ENCODE results near the gene KLHL1. TPM values are rescaled to one million over a fixed set of nuclear protein-coding genes. Genes with fewer than 3 reads are reported as not detected.

Gene KLHL1
- total and polyA plus RNA-seq, 2 of the 13 experiments (the other 11 are each of a cell fraction or from before 2014, with no cell fraction given), result 0.01 TPM; not detected in 1

DNA sequence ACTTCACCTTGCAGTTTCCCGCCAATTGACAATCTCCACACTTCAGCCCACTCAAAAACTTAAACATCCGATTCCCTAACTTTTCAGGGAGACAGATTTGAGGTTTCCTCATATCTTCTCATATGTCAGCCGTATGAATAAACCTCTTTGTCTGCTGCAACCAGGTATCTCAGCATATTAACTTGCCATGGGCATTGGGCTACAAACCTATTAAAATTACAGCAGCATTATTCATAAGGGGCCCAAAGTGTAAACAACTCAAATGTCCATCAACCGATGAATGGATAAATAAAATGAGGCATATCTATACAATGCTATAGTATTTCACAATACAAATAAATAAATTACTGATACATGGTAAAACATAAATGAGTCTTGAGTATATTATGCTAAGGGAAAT, 180.0 kb downstream of the KLHL1 start:
- no peak for DNase-seq (ENCODE audit: low spot score)
- Histone ChIP-seq H3K4me1 (ENCODE audit: insufficient read depth, low read length) (no peaks in the 10 kb centered on the region), H3K27ac (ENCODE audit: extremely low read length, insufficient read depth, low read length) (no peak overlapping the region), H3K9me3 (ENCODE audit: low read length) (no peaks in the 10 kb centered on the region), H3K4me3 (replicated peaks in 1 of 3; ENCODE audit: insufficient read depth in 1 of 3, low read depth in 2 of 3, low read length in 3 of 3) (no peak overlapping the region), H4K20me1 (ENCODE audit: insufficient read depth, low read length) (no peaks in the 10 kb centered on the region), H3K9ac (ENCODE audit: insufficient read depth, low read depth, low read length) (no peak overlapping the region), H2AFZ (ENCODE audit: low read length) (no peak overlapping the region), H3K27me3 (ENCODE audit: control insufficient read depth in 1 of 2, insufficient read depth in 2 of 2, low read length in 2 of 2) (no peaks in the 10 kb centered on the region), H3K36me3 (replicated peaks in 1 of 2; ENCODE audit: control insufficient read depth in 1 of 2, insufficient read depth in 2 of 2, low read length in 2 of 2) (no peaks in the 10 kb centered on the region), H3K4me2 (ENCODE audit: low read depth, low read length) (no peak overlapping the region), H3K79me2 (ENCODE audit: insufficient read depth, low read length) (no peaks in the 10 kb centered on the region)
- no peak for ATAC-seq
- in situ Hi-C loops (cut with HindIII; ENCODE audit: extremely low pct_ligation_motif_present, low pct_unique_long_range_greater_than_20kb) (no loop called here), intact Hi-C loops (cut with micrococcal nuclease; ENCODE audit: unreplicated experiment) (no loop called here)
- 0% methylated on average over 4 of the region's 4 CpGs for WGBS (ENCODE audit: low lambda C conversion rate)
- FAIRE-seq, result no peak
- CTCF ChIA-PET (ENCODE audit: low intra/inter-chr PET ratio, low total read pairs), result no interaction called here
- TF ChIP-seq PPARG (CRISPR knock-in tag; conservative IDR thresholded peaks at IDR 0.05) (no peak), RAD21 (CRISPR knock-in tag; IDR thresholded peaks at IDR 0.05) (no peak), ASH2L (IDR thresholded peaks at IDR 0.05; ENCODE audit: insufficient read length, low read depth, low read length) (no peak), GTF3A (CRISPR knock-in tag; conservative IDR thresholded peaks at IDR 0.05) (no peak), JUNB (CRISPR knock-in tag; IDR thresholded peaks at IDR 0.05; ENCODE audit: borderline replicate concordance) (no peak), CC2D1A (CRISPR knock-in tag; IDR thresholded peaks at IDR 0.05) (no peak), RXRB (CRISPR knock-in tag; IDR thresholded peaks at IDR 0.05; ENCODE audit: borderline replicate concordance) (no peak), ZNF530 (CRISPR knock-in tag; IDR thresholded peaks at IDR 0.05; ENCODE audit: low read depth) (no peak), KLF6 (CRISPR knock-in tag; IDR thresholded peaks at IDR 0.05) (no peak), SNRNP70 (IDR thresholded peaks at IDR 0.05; ENCODE audit: low read depth, low read length) (no peak), ZBTB7B (CRISPR knock-in tag; IDR thresholded peaks at IDR 0.05) (no peak), NCOA2 (CRISPR knock-in tag; IDR thresholded peaks at IDR 0.05) (no peak)
- TF ChIP-seq, protein P1, sequence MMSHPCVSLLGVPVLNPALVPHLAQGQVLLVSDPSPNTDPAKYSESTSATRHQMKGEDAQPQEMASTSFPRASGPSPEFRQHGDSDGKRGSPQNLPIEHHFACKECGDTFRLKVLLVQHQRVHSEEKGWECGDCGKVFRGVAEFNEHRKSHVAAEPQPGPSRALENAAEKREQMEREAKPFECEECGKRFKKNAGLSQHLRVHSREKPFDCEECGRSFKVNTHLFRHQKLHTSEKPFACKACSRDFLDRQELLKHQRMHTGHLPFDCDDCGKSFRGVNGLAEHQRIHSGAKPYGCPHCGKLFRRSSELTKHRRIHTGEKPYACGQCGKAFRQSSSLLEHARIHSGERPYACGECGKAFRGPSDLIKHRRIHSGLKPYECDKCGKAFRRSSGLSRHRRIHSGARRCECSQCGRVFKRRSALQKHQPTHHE (CRISPR knock-in tag; IDR thresholded peaks at IDR 0.05; ENCODE audit: borderline replicate concordance), result no peak
- TF ChIP-seq, protein P2, sequence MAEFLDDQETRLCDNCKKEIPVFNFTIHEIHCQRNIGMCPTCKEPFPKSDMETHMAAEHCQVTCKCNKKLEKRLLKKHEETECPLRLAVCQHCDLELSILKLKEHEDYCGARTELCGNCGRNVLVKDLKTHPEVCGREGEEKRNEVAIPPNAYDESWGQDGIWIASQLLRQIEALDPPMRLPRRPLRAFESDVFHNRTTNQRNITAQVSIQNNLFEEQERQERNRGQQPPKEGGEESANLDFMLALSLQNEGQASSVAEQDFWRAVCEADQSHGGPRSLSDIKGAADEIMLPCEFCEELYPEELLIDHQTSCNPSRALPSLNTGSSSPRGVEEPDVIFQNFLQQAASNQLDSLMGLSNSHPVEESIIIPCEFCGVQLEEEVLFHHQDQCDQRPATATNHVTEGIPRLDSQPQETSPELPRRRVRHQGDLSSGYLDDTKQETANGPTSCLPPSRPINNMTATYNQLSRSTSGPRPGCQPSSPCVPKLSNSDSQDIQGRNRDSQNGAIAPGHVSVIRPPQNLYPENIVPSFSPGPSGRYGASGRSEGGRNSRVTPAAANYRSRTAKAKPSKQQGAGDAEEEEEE (CRISPR knock-in tag; IDR thresholded peaks at IDR 0.05; ENCODE audit: borderline replicate concordance), result no peak
- TF ChIP-seq, protein P3, sequence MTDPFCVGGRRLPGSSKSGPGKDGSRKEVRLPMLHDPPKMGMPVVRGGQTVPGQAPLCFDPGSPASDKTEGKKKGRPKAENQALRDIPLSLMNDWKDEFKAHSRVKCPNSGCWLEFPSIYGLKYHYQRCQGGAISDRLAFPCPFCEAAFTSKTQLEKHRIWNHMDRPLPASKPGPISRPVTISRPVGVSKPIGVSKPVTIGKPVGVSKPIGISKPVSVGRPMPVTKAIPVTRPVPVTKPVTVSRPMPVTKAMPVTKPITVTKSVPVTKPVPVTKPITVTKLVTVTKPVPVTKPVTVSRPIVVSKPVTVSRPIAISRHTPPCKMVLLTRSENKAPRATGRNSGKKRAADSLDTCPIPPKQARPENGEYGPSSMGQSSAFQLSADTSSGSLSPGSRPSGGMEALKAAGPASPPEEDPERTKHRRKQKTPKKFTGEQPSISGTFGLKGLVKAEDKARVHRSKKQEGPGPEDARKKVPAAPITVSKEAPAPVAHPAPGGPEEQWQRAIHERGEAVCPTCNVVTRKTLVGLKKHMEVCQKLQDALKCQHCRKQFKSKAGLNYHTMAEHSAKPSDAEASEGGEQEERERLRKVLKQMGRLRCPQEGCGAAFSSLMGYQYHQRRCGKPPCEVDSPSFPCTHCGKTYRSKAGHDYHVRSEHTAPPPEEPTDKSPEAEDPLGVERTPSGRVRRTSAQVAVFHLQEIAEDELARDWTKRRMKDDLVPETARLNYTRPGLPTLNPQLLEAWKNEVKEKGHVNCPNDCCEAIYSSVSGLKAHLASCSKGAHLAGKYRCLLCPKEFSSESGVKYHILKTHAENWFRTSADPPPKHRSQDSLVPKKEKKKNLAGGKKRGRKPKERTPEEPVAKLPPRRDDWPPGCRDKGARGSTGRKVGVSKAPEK (CRISPR knock-in tag; IDR thresholded peaks at IDR 0.05; ENCODE audit: borderline replicate concordance), result no peak
- BruUV-seq (replicated peaks), result no TSS peak
- POLR2A ChIA-PET, result no interaction called here
